ENCODE data around the gene METTL1.
"Not testable (repeated sequence)": the region's sequence is repeated elsewhere in the genome, so short reads cannot be mapped to it uniquely, and the experiment has no call there.

Gene METTL1

GRCh38 chr12:57796996-57797395 is 25.1 kb upstream of the METTL1 start:
- DNase-seq: no peak

GRCh38 chr12:57795354-57795753 is 23.4 kb upstream of the METTL1 start:
- DNase-seq: no peak

GRCh38 chr12:57793920-57794319 is 22.0 kb upstream of the METTL1 start:
- no peak for DNase-seq

GRCh38 chr12:57783861-57784260 is 12.0 kb upstream of the METTL1 start:
- no peak for DNase-seq

- DNase-seq: no peak
These were observed 11.5 kb upstream of the METTL1 start for GRCh38 chr12:57783466-57783801.

- peak; percentile 98 for DNase-seq
These were observed 10.9 kb upstream of the METTL1 start, which contains the start of gene TSFM for GRCh38 chr12:57782608-57783465. Gene TSFM (plus strand): TSS chr12:57782787. CDS start chr12:57782802, 15 bp downstream.

- DNase-seq: no peak
These were observed 10.3 kb upstream of the METTL1 start for GRCh38 chr12:57782243-57782607.

- no peak for DNase-seq
These were observed 9.9 kb upstream of the METTL1 start for GRCh38 chr12:57781801-57782200.

GRCh38 chr12:57781244-57781643 is 9.3 kb upstream of the METTL1 start:
- DNase-seq: no peak

GRCh38 chr12:57780284-57780897 is 8.5 kb upstream of the METTL1 start:
- DNase-seq: no peak

GRCh38 chr12:57779736-57780135 is 7.8 kb upstream of the METTL1 start:
- DNase-seq: no peak

- DNase-seq: no peak
These were observed 6.0 kb upstream of the METTL1 start for GRCh38 chr12:57777911-57778310.

- no peak for DNase-seq
These were observed 5.5 kb upstream of the METTL1 start for GRCh38 chr12:57777367-57777766.

GRCh38 chr12:57776247-57776587 is 4.3 kb upstream of the METTL1 start:
- no peak for DNase-seq

- no peak for DNase-seq
These were observed 3.8 kb upstream of the METTL1 start for GRCh38 chr12:57775563-57776246.

GRCh38 chr12:57775044-57775443 is 3.1 kb upstream of the METTL1 start:
- DNase-seq: no peak

GRCh38 chr12:57774634-57775033 is 2.7 kb upstream of the METTL1 start:
- DNase-seq: not testable (repeated sequence)

- DNase-seq: no peak
These were observed 771 bp upstream of the METTL1 start, which contains the start of gene EEF1AKMT3 for GRCh38 chr12:57772429-57773322. Gene EEF1AKMT3 (plus strand): TSS chr12:57772614. CDS start chr12:57772725, 111 bp downstream.

GRCh38 chr12:57771236-57771872 is 551 bp downstream of the METTL1 start:
- DNase-seq: peak; percentile 78

GRCh38 chr12:57770734-57771133 is 1.2 kb downstream of the METTL1 start:
- no peak for DNase-seq

GRCh38 chr12:57769594-57769993 is 2.3 kb downstream of the METTL1 start:
- DNase-seq: no peak

- no peak for DNase-seq
These were observed 4.0 kb downstream of the METTL1 start for GRCh38 chr12:57767876-57768275.
